H9 (cell line): Measurements from ENCODE around the gene SPTAN1. TPM values are rescaled to one million over a fixed set of nuclear protein-coding genes. Genes with fewer than 3 reads are reported as not detected.
A peak's percentile ranks its signal among the peaks of the same experiment; 100 is the strongest.

Experiments used
- DNase-seq: peaks from one replicate; pipeline ENCODE4 v3.0.0-alpha.2; 2017
- H2AFZ ChIP-seq: one replicate; pipeline ENCODE4 v1.6.1; 2013; ENCODE audit warnings: mild to moderate bottlenecking, low read length, control low read depth, moderate library complexity
- H2AK5ac ChIP-seq: 2 replicates; pipeline ENCODE4 v1.6.1; 2013; ENCODE audit warnings: low read length, control low read depth, mixed read lengths; ENCODE audit not compliant: insufficient read length
- H2BK120ac ChIP-seq: one replicate; pipeline ENCODE4 v1.6.1; 2013; ENCODE audit warnings: low read depth, mild to moderate bottlenecking, low read length, control low read depth, inconsistent platforms; ENCODE audit not compliant: poor library complexity, severe bottlenecking
- H2BK12ac ChIP-seq: 2 replicates; pipeline ENCODE4 v1.6.1; 2013; ENCODE audit warnings: low read length, control low read depth, mixed read lengths, low read depth; ENCODE audit not compliant: insufficient read length
- H2BK15ac ChIP-seq: 2 replicates; pipeline ENCODE4 v1.6.1; 2013; ENCODE audit warnings: low read depth, low read length, control low read depth
- H2BK20ac ChIP-seq: one replicate; pipeline ENCODE4 v1.6.1; 2013; ENCODE audit warnings: low read depth, mild to moderate bottlenecking, low read length, control low read depth, inconsistent platforms; ENCODE audit not compliant: poor library complexity, severe bottlenecking
- H2BK5ac ChIP-seq: 2 replicates; pipeline ENCODE4 v1.6.1; 2013; ENCODE audit warnings: low read length, control low read depth, mixed read lengths; ENCODE audit not compliant: insufficient read length
- H3K14ac ChIP-seq: 2 replicates; pipeline ENCODE4 v1.6.1; 2013; ENCODE audit warnings: low read length, control low read depth; ENCODE audit not compliant: insufficient read depth
- H3K18ac ChIP-seq: 2 replicates; pipeline ENCODE4 v1.6.1; 2013; ENCODE audit warnings: low read depth, mild to moderate bottlenecking, mixed read lengths, low read length, control low read depth; ENCODE audit not compliant: insufficient read length
- H3K23ac ChIP-seq: 2 replicates; pipeline ENCODE4 v1.6.1; 2013; ENCODE audit warnings: low read length, control low read depth, mixed read lengths, low read depth; ENCODE audit not compliant: insufficient read length
- H3K23me2 ChIP-seq: 2 replicates; pipeline ENCODE4 v1.6.1; 2013; ENCODE audit warnings: low read depth, mild to moderate bottlenecking, mixed read lengths, low read length, control low read depth; ENCODE audit not compliant: insufficient read length, poor library complexity, severe bottlenecking
- H3K27ac ChIP-seq: 2 replicates; pipeline ENCODE4 v1.5.1; 2013; ENCODE audit warnings: low read length, control low read depth, mixed read lengths, low read depth; ENCODE audit not compliant: insufficient read length
- H3K27me3 ChIP-seq: 2 replicates; pipeline ENCODE4 v1.6.1; 2013; ENCODE audit warnings: low read length, control low read depth, inconsistent platforms; ENCODE audit not compliant: insufficient read depth
- H3K4ac ChIP-seq: 2 replicates; pipeline ENCODE4 v1.6.1; 2013; ENCODE audit warnings: low read depth, mild to moderate bottlenecking, control low read depth, inconsistent platforms, low read length, moderate library complexity
- H3K4me1 ChIP-seq: 2 replicates; pipeline ENCODE4 v1.6.1; 2013; ENCODE audit warnings: low read length, control low read depth, inconsistent platforms; ENCODE audit not compliant: insufficient read depth
- H3K4me2 ChIP-seq: 2 replicates; pipeline ENCODE4 v1.6.1; 2013; ENCODE audit warnings: low read length, control low read depth, mixed read lengths; ENCODE audit not compliant: insufficient read length, insufficient read depth
- H3K56ac ChIP-seq: 2 replicates; pipeline ENCODE4 v1.6.1; 2013; ENCODE audit warnings: low read depth, mild to moderate bottlenecking, mixed read lengths, low read length, control low read depth; ENCODE audit not compliant: insufficient read length
- H3K79me1 ChIP-seq: 2 replicates; pipeline ENCODE4 v1.6.1; 2013; ENCODE audit warnings: low read depth, mild to moderate bottlenecking, moderate library complexity, low read length, control low read depth, inconsistent platforms; ENCODE audit not compliant: insufficient read depth, poor library complexity, severe bottlenecking
- H3K79me2 ChIP-seq: 2 replicates; pipeline ENCODE4 v1.6.1; 2013; ENCODE audit warnings: low read length, control low read depth, inconsistent platforms; ENCODE audit not compliant: insufficient read depth
- H3K9ac ChIP-seq: 2 replicates; pipeline ENCODE4 v1.6.1; 2013; ENCODE audit warnings: low read length, control low read depth, mixed read lengths; ENCODE audit not compliant: insufficient read length; ENCODE audit errors: extremely low read depth
- H3K9me3 ChIP-seq: one replicate; pipeline ENCODE4 v1.6.1; 2013; ENCODE audit warnings: low read depth, low read length, inconsistent platforms; ENCODE audit not compliant: control insufficient read depth
- H3T11ph ChIP-seq: one replicate; pipeline ENCODE4 v1.6.1; 2013; ENCODE audit warnings: mild to moderate bottlenecking, low read length, control low read depth, inconsistent platforms
- H4K20me1 ChIP-seq: one replicate; pipeline ENCODE4 v1.6.1; 2013; ENCODE audit not compliant: control insufficient read depth, insufficient read length, insufficient read depth
- H4K5ac ChIP-seq: 2 replicates; pipeline ENCODE4 v1.6.1; 2013; ENCODE audit warnings: low read depth, mild to moderate bottlenecking, mixed read lengths, low read length, control low read depth; ENCODE audit not compliant: insufficient read length
- H4K8ac ChIP-seq: replicated peaks from 2 replicates; pipeline ENCODE4 v1.6.1; 2013; ENCODE audit warnings: low read length, control low read depth, mixed read lengths, low read depth; ENCODE audit not compliant: insufficient read length
- H4K91ac ChIP-seq: 2 replicates; pipeline ENCODE4 v1.6.1; 2013; ENCODE audit warnings: low read depth, mild to moderate bottlenecking, moderate library complexity, mixed read lengths, low read length, control low read depth; ENCODE audit not compliant: insufficient read length
- H3K27ac Mint-ChIP-seq, 3 experiments: 2 replicates in 2 of 3; 3 replicates in 1 of 3; pipeline ENCODE4 v1.8.0; 2020 to 2021; ENCODE audit warnings: mixed read lengths in 3 of 3, mild to moderate bottlenecking in 1 of 3, moderate library complexity in 1 of 3
- H3K27me3 Mint-ChIP-seq: 2 replicates; pipeline ENCODE4 v1.8.0; 2021; ENCODE audit warnings: low read depth, mild to moderate bottlenecking, moderate library complexity, mixed read lengths
- H3K36me3 Mint-ChIP-seq, 3 experiments: 2 replicates in 2 of 3; 3 replicates in 1 of 3; pipeline ENCODE4 v1.8.0; 2020 to 2021; ENCODE audit warnings: low read depth in 3 of 3, mixed read lengths in 3 of 3; ENCODE audit not compliant: insufficient read depth in 1 of 3
- H3K4me1 Mint-ChIP-seq, 2 experiments: 2 replicates each; pipeline ENCODE4 v1.8.0; 2020; ENCODE audit warnings: mixed read lengths in 2 of 2
- H3K4me3 Mint-ChIP-seq, 2 experiments: 2 replicates in 1 of 2; 3 replicates in 1 of 2; pipeline ENCODE4 v1.8.0; 2020 to 2021; ENCODE audit warnings: mild to moderate bottlenecking in 2 of 2, mixed read lengths in 2 of 2, moderate library complexity in 1 of 2
- H3K9me3 Mint-ChIP-seq, 2 experiments: 2 replicates in 1 of 2; 3 replicates in 1 of 2; pipeline ENCODE4 v1.8.0; 2020; ENCODE audit warnings: mild to moderate bottlenecking in 2 of 2, mixed read lengths in 2 of 2, moderate library complexity in 1 of 2
- CTCF ChIP-seq: fragments of 200-600 bp; sonication (generic); conservative IDR thresholded peaks from 3 replicates; pipeline ENCODE4 v1.8.0; 2021; ENCODE audit warnings: antibody characterized with exemption, mild to moderate bottlenecking
- WGBS: extraction: QIAGEN DNeasy Blood & Tissue Kit; methylation state at CpG from one replicate; pipeline ENCODE4 v1.1.7; 2013; ENCODE audit warnings: missing lambda C conversion rate, low lambda C conversion rate, mixed read lengths; ENCODE audit not compliant: insufficient read length; ENCODE audit errors: extremely low coverage; 5-methylcytosine and 5-hydroxymethylcytosine counted together
- total RNA-seq: library from RNA; stranded (reverse); gene quantifications from 2 replicates; pipeline ENCODE4 v1.2.1, GENCODE V29; 2021

The SPTAN1 gene
- total RNA-seq, 1 experiment from 2014 or later: 213 TPM

DNA sequence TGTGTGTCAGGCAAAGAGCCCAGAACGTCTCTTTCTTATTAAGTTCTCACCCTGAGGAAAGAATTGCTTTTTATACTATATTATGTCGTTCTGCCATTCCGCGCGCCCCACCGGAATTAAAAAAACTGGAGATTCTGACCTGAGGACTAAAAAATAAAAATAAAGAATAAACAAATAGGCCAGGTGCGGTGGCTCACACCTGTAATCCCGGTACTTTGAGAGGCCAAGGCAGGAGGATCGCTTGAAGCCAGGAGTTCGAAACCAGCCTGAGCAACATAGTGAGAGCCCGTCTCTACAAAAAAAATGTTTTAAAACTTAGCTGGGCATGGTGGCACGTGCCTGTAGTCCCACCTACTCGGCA is 104.9 kb downstream of the SPTAN1 start:
- Histone ChIP-seq H3K23ac (no peak overlapping the region), H4K91ac (no peak overlapping the region), H2BK20ac (no peak overlapping the region), H2AK5ac (no peak overlapping the region), H3K4me2 (peak overlapping the region; percentile 44), H3K14ac (no peak overlapping the region), H4K20me1 (no peaks in the 10 kb centered on the region), H2BK15ac (no peak overlapping the region), H3K9ac (no peak overlapping the region), H3K18ac (no peak overlapping the region), H2BK12ac (no peak overlapping the region), H3K4me1 (no peaks in the 10 kb centered on the region), H2BK5ac (no peak overlapping the region), H3K4ac (no peak overlapping the region), H3K79me1 (no peaks in the 10 kb centered on the region), H4K5ac (no peak overlapping the region), H3K79me2 (no peaks in the 10 kb centered on the region), H3K27me3 (no peaks in the 10 kb centered on the region), H3K9me3 (no peaks in the 10 kb centered on the region), H3K56ac (no peak overlapping the region), H3K27ac (peak overlapping the region; percentile 88), H2BK120ac (no peak overlapping the region), H3K23me2 (no peaks in the 10 kb centered on the region), H3T11ph (no peak overlapping the region), H2AFZ (no peak overlapping the region), H4K8ac (no peak overlapping the region)
- no peak for TF ChIP-seq CTCF
- WGBS: no CpG with 5 or more reads among the region's 13 CpGs
- Mint-ChIP-seq H3K4me3 (peak overlapping the region; percentile 79 to 90), H3K9me3 (no peaks in the 10 kb centered on the region), H3K4me1 (peaks cover 3 to 10% of the 10 kb centered on the region in 2 experiments; a peak in 2 of 4 replicates), H3K27me3 (no peaks in the 10 kb centered on the region), H3K27ac (peak overlapping the region; percentile 100), H3K36me3 (peaks cover 7 to 9% (median 9%) of the 10 kb centered on the region in 3 experiments; a peak in 5 of 7 replicates)
- no peak for DNase-seq
